ENCODE data around the gene MTOR. TPM values are rescaled to one million over a fixed set of nuclear protein-coding genes. Genes with fewer than 3 reads are reported as not detected.

Gene MTOR
- total and polyA plus RNA-seq, 2 experiments from 2014 or later: 10.6 to 30.7 TPM

GRCh38 chr1:11070876-11071275 is 191.5 kb downstream of the MTOR start:
- no peaks in the 10 kb centered on the region for H3K4me1 ChIP-seq (ENCODE audit: insufficient read depth)
- H3K4me3 ChIP-seq: no peak overlapping the region
- H3K9me2 ChIP-seq (ENCODE audit: insufficient read depth): no peaks in the 10 kb centered on the region
- H3K79me2 ChIP-seq (ENCODE audit: insufficient read depth): no peaks in the 10 kb centered on the region
- H3K36me3 ChIP-seq (ENCODE audit: low read depth): peaks cover 42% of the 10 kb centered on the region
- no peaks in the 10 kb centered on the region for H3K27me3 ChIP-seq (replicated peaks; ENCODE audit: insufficient read depth)
- H3K4me2 ChIP-seq (ENCODE audit: unreplicated experiment): no peak overlapping the region
- DNase-seq: no peak
- H3K27ac ChIP-seq: no peak overlapping the region
- no peaks in the 10 kb centered on the region for H3K9me3 ChIP-seq (ENCODE audit: low read depth)
- in situ Hi-C loops (cut with MboI): no loop called here
- H4K20me1 ChIP-seq (ENCODE audit: insufficient read depth): no peaks in the 10 kb centered on the region
- whole genome bisulfite sequencing, 2 experiments (ENCODE audit: low coverage in 1 of 2, low lambda C conversion rate in 2 of 2, missing lambda C conversion rate in 2 of 2): 83 to 93% methylated on average over 11 of the region's 11 CpGs
- TF ChIP-seq EZH2 (IDR thresholded peaks at IDR 0.05; ENCODE audit: insufficient read depth, poor library complexity, severe bottlenecking) (no peak), EZH2phosphoT487 (IDR thresholded peaks at IDR 0.05; ENCODE audit: insufficient read depth, low read depth) (no peak)
- H3F3A ChIP-seq (ENCODE audit: insufficient read depth): no peaks in the 10 kb centered on the region
- no peak overlapping the region for H3K9ac ChIP-seq
- no peak overlapping the region for H2AFZ ChIP-seq

- WGBS, 2 experiments (ENCODE audit: low coverage in 1 of 2, low lambda C conversion rate in 2 of 2, missing lambda C conversion rate in 2 of 2): 93 to 95% methylated on average over 17 of the region's 17 CpGs
- Histone ChIP-seq H3K9ac (no peak overlapping the region), H3F3A (ENCODE audit: insufficient read depth) (0 out of 2 replicates have a peak, but pooled peaks cover 11% of the 10 kb centered on the region), H3K9me3 (ENCODE audit: low read depth) (no peaks in the 10 kb centered on the region), H3K79me2 (ENCODE audit: insufficient read depth) (no peaks in the 10 kb centered on the region), H3K9me2 (ENCODE audit: insufficient read depth) (no peaks in the 10 kb centered on the region), H3K4me2 (ENCODE audit: unreplicated experiment) (no peak overlapping the region), H3K4me1 (ENCODE audit: insufficient read depth) (no peaks in the 10 kb centered on the region), H2AFZ (no peak overlapping the region), H4K20me1 (ENCODE audit: insufficient read depth) (no peaks in the 10 kb centered on the region), H3K27ac (no peak overlapping the region), H3K4me3 (no peak overlapping the region), H3K27me3 (replicated peaks; ENCODE audit: insufficient read depth) (no peaks in the 10 kb centered on the region), H3K36me3 (ENCODE audit: low read depth) (peaks cover 35% of the 10 kb centered on the region)
- TF ChIP-seq EZH2phosphoT487 (IDR thresholded peaks at IDR 0.05; ENCODE audit: insufficient read depth, low read depth) (no peak), EZH2 (IDR thresholded peaks at IDR 0.05; ENCODE audit: insufficient read depth, poor library complexity, severe bottlenecking) (no peak)
- DNase-seq: no peak
- in situ Hi-C loops (cut with MboI): no loop called here
Observed at GRCh38 chr1:11068600-11069473, 193.5 kb downstream of the MTOR start.

GRCh38 chr1:11067716-11068599 is 194.4 kb downstream of the MTOR start:
- in situ Hi-C loops (cut with MboI): no loop called here

GRCh38 chr1:11065796-11066195 is 196.6 kb downstream of the MTOR start:
- H3F3A ChIP-seq (ENCODE audit: insufficient read depth): peaks cover 22% of the 10 kb centered on the region
- WGBS, 2 experiments (ENCODE audit: low coverage in 1 of 2, low lambda C conversion rate in 2 of 2, missing lambda C conversion rate in 2 of 2): 97 to 100% methylated on average over 1 of the region's 1 CpG
- no peak overlapping the region for H2AFZ ChIP-seq
- H3K27me3 ChIP-seq (replicated peaks; ENCODE audit: insufficient read depth): no peaks in the 10 kb centered on the region
- no peak for DNase-seq
- peaks cover 16% of the 10 kb centered on the region for H3K79me2 ChIP-seq (ENCODE audit: insufficient read depth)
- in situ Hi-C loops (cut with MboI): no loop called here
- no peak overlapping the region for H3K27ac ChIP-seq
- H3K9me3 ChIP-seq (ENCODE audit: low read depth): no peaks in the 10 kb centered on the region
- H3K4me2 ChIP-seq (ENCODE audit: unreplicated experiment): no peak overlapping the region
- no peaks in the 10 kb centered on the region for H4K20me1 ChIP-seq (ENCODE audit: insufficient read depth)
- H3K36me3 ChIP-seq (ENCODE audit: low read depth): peaks cover 30% of the 10 kb centered on the region
- H3K9ac ChIP-seq: no peak overlapping the region
- no peak for TF ChIP-seq EZH2 (IDR thresholded peaks at IDR 0.05; ENCODE audit: insufficient read depth, poor library complexity, severe bottlenecking)
- H3K4me1 ChIP-seq (ENCODE audit: insufficient read depth): peaks cover 12% of the 10 kb centered on the region
- no peaks in the 10 kb centered on the region for H3K9me2 ChIP-seq (ENCODE audit: insufficient read depth)
- H3K4me3 ChIP-seq: no peak overlapping the region

More at GRCh38 chr1:11067716-11068599, 194.4 kb downstream of the MTOR start:
- 91 to 94% methylated on average over 18 of the region's 18 CpGs for WGBS, 2 experiments (ENCODE audit: low coverage in 1 of 2, low lambda C conversion rate in 2 of 2, missing lambda C conversion rate in 2 of 2)
- peaks cover 4% of the 10 kb centered on the region; the same call in 1 of the 2 replicates for H3K4me1 ChIP-seq (ENCODE audit: insufficient read depth)
- peaks cover 30% of the 10 kb centered on the region for H3K36me3 ChIP-seq (ENCODE audit: low read depth)
- no peaks in the 10 kb centered on the region for H4K20me1 ChIP-seq (ENCODE audit: insufficient read depth)
- H3F3A ChIP-seq (ENCODE audit: insufficient read depth): peaks cover 19% of the 10 kb centered on the region
- H2AFZ ChIP-seq: no peak overlapping the region
- no peaks in the 10 kb centered on the region for H3K79me2 ChIP-seq (ENCODE audit: insufficient read depth)
- no peak overlapping the region for H3K27ac ChIP-seq
- TF ChIP-seq EZH2phosphoT487 (IDR thresholded peaks at IDR 0.05; ENCODE audit: insufficient read depth, low read depth) (no peak), EZH2 (IDR thresholded peaks at IDR 0.05; ENCODE audit: insufficient read depth, poor library complexity, severe bottlenecking) (no peak)
- no peaks in the 10 kb centered on the region for H3K9me2 ChIP-seq (ENCODE audit: insufficient read depth)
- no peak overlapping the region for H3K4me2 ChIP-seq (ENCODE audit: unreplicated experiment)
- H3K9ac ChIP-seq: no peak overlapping the region
- no peaks in the 10 kb centered on the region for H3K27me3 ChIP-seq (replicated peaks; ENCODE audit: insufficient read depth)
- no peak for DNase-seq
- no peaks in the 10 kb centered on the region for H3K9me3 ChIP-seq (ENCODE audit: low read depth)
- H3K4me3 ChIP-seq: no peak overlapping the region
